Raji (cell line): Measurements from ENCODE around the gene ZFYVE28.

Experiments
- POLR2A ChIP-seq: IDR thresholded peaks from 2 replicates; pipeline ENCODE4 v1.6.1; 2011; ENCODE audit warnings: low read depth, low read length, control low read depth; ENCODE audit not compliant: insufficient read depth

The ZFYVE28 gene

GRCh38 chr4:2320746-2321145 lies 97.7 kb downstream of the ZFYVE28 start:
- no peak for TF ChIP-seq POLR2A

- no peak for TF ChIP-seq POLR2A
These were observed 98.3 kb downstream of the ZFYVE28 start for GRCh38 chr4:2320152-2320551.

- TF ChIP-seq POLR2A = no peak
These were observed 99.6 kb downstream of the ZFYVE28 start for GRCh38 chr4:2318885-2319284.

GRCh38 chr4:2318476-2318875 lies 100.0 kb downstream of the ZFYVE28 start:
- no peak for TF ChIP-seq POLR2A

- TF ChIP-seq POLR2A = no peak
These were observed 105.1 kb downstream of the ZFYVE28 start for GRCh38 chr4:2313366-2313765.

GRCh38 chr4:2306773-2307410 lies 111.6 kb downstream of the ZFYVE28 start:
- no peak for TF ChIP-seq POLR2A

GRCh38 chr4:2305766-2306501 lies 112.5 kb downstream of the ZFYVE28 start:
- TF ChIP-seq POLR2A = no peak

- no peak for TF ChIP-seq POLR2A
These were observed 113.4 kb downstream of the ZFYVE28 start for GRCh38 chr4:2304877-2305561.

- TF ChIP-seq POLR2A = no peak
These were observed 114.0 kb downstream of the ZFYVE28 start for GRCh38 chr4:2304321-2304876.

- no peak for TF ChIP-seq POLR2A
These were observed 114.6 kb downstream of the ZFYVE28 start for GRCh38 chr4:2303686-2304320.

- no peak for TF ChIP-seq POLR2A
These were observed 115.2 kb downstream of the ZFYVE28 start for GRCh38 chr4:2303121-2303685.

GRCh38 chr4:2302387-2303119 lies 115.9 kb downstream of the ZFYVE28 start:
- TF ChIP-seq POLR2A = no peak

- TF ChIP-seq POLR2A = no peak
These were observed 116.6 kb downstream of the ZFYVE28 start for GRCh38 chr4:2301806-2302205.

GRCh38 chr4:2301225-2301642 lies 117.2 kb downstream of the ZFYVE28 start:
- TF ChIP-seq POLR2A = no peak
